NT2/D1 (cell line): ENCODE data around the gene KATNAL1.

Experiments used
- SUZ12 ChIP-seq: IDR thresholded peaks from 2 replicates; pipeline ENCODE4 v1.6.1; 2011; ENCODE audit not compliant: insufficient read length, insufficient read depth; ENCODE audit errors: extremely low read depth
- YY1 ChIP-seq: IDR thresholded peaks from 2 replicates; pipeline ENCODE4 v1.6.1; 2011; ENCODE audit not compliant: insufficient read length, insufficient read depth
- ZNF274 ChIP-seq: IDR thresholded peaks from 2 replicates; pipeline ENCODE4 v1.6.1; 2011; ENCODE audit warnings: mild to moderate bottlenecking, low read depth, low read length

DNA sequence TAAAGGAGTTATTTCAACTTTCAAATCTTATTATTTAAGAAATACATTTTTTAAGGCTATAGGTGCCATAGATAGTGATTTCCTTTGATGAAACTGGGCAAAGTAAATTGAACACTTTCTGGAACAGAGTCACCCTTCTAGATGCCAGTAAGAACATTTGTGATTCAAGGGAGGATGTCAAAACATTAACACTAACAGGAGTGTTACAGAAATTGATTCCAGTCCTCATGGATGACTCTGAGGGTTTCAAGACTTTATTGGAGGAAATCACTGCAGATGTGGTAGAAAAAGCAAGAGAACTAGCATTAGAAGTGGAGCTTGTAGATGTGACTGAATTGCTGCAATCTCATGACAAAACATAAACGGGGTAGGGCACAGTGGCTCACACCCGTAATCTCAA, 12.2 kb downstream of the KATNAL1 start:
- TF ChIP-seq ZNF274, result no peak
- no peak for TF ChIP-seq YY1
- TF ChIP-seq SUZ12, result no peak
